H1 (cell line): ENCODE data around the gene TRAPPC5. TPM values are rescaled to one million over a fixed set of nuclear protein-coding genes. Genes with fewer than 3 reads are reported as not detected.

Source experiments
- CTCF ChIA-PET: fragments of 300-600 bp; sonication (Branson Sonifier 250); formaldehyde crosslinking; loops from one replicate; lab custom pipeline; 2021; ENCODE audit not compliant: partially characterized antibody; lab: Charles Lee
- POLR2A ChIA-PET: fragments of 300-600 bp; sonication (Branson Sonifier 250); formaldehyde crosslinking; loops from one replicate; lab custom pipeline; 2021; ENCODE audit warnings: inconsistent platforms; ENCODE audit not compliant: partially characterized antibody; lab: Charles Lee
- DNase-seq, 2 experiments: peaks; one replicate each; pipeline versions ENCODE4 v3.0.0 to v3.0.0-alpha.2; 2010 to 2022; ENCODE audit warnings: low spot score in 2 of 2, low read depth in 1 of 2, mixed read lengths in 1 of 2
- FAIRE-seq: peaks from 2 replicates; lab custom pipeline; 2011; peaks lifted over from hg19 to GRCh38; lab: Jason Lieb, UNC
- H2AFZ ChIP-seq: 2 replicates; pipeline ENCODE4 v1.8.1; 2012; ENCODE audit warnings: low read length, inconsistent platforms
- H2AK5ac ChIP-seq: 2 replicates; pipeline ENCODE4 v1.6.1; 2013; ENCODE audit warnings: low read depth, low read length
- H2BK120ac ChIP-seq: replicated peaks from 2 replicates; pipeline ENCODE3; 2013; ENCODE audit warnings: low read depth, low read length, inconsistent platforms
- H2BK12ac ChIP-seq: 2 replicates; pipeline ENCODE4 v1.6.1; 2013; ENCODE audit warnings: low read depth, low read length
- H2BK15ac ChIP-seq: 2 replicates; pipeline ENCODE4 v1.6.1; 2013; ENCODE audit warnings: low read length
- H2BK20ac ChIP-seq: 2 replicates; pipeline ENCODE4 v1.6.1; 2013; ENCODE audit warnings: low read length
- H2BK5ac ChIP-seq: 2 replicates; pipeline ENCODE4 v1.6.1; 2013; ENCODE audit warnings: low read depth, low read length
- H3K14ac ChIP-seq: 2 replicates; pipeline ENCODE4 v1.6.1; 2013; ENCODE audit warnings: inconsistent platforms; ENCODE audit not compliant: insufficient read length
- H3K18ac ChIP-seq: 2 replicates; pipeline ENCODE4 v1.6.1; 2013; ENCODE audit warnings: low read length; ENCODE audit errors: extremely low read depth
- H3K23ac ChIP-seq: 2 replicates; pipeline ENCODE4 v1.6.1; 2013; ENCODE audit warnings: inconsistent platforms; ENCODE audit not compliant: insufficient read length
- H3K23me2 ChIP-seq: 2 replicates; pipeline ENCODE4 v1.6.1; 2013; ENCODE audit warnings: low read depth, low read length
- H3K27ac ChIP-seq: 2 replicates; pipeline ENCODE4 v1.6.1; 2011; ENCODE audit warnings: low read depth, low read length, inconsistent platforms
- H3K27me3 ChIP-seq, 4 experiments: replicated peaks in 1 of 4; 1 replicate in 1 of 4; 2 replicates in 3 of 4; pipeline versions ENCODE4 v1.6.1 to v1.8.1; 2011 to 2013; ENCODE audit warnings: low read length in 3 of 4, mild to moderate bottlenecking in 3 of 4, inconsistent platforms in 2 of 4, mixed read lengths in 2 of 4, moderate library complexity in 1 of 4; ENCODE audit not compliant: control insufficient read depth in 3 of 4, insufficient read depth in 3 of 4; ENCODE audit errors: extremely low read depth in 1 of 4
- H3K36me3 ChIP-seq, 4 experiments: 2 replicates each; pipeline versions ENCODE4 v1.6.1 to v1.8.1; 2011 to 2013; ENCODE audit warnings: mild to moderate bottlenecking in 4 of 4, low read length in 3 of 4, moderate library complexity in 2 of 4, control low read depth in 1 of 4, inconsistent platforms in 1 of 4; ENCODE audit not compliant: insufficient read depth in 4 of 4, control insufficient read depth in 2 of 4
- H3K4ac ChIP-seq: replicated peaks from 2 replicates; pipeline ENCODE3; 2013; ENCODE audit warnings: low read length, low read depth, mixed read lengths, inconsistent platforms; ENCODE audit not compliant: insufficient read length
- H3K4me1 ChIP-seq, 4 experiments: replicated peaks in 1 of 4; 1 replicate in 1 of 4; 2 replicates in 3 of 4; pipeline versions ENCODE4 v1.6.1 to v1.8.1; 2011 to 2013; ENCODE audit warnings: low read length in 3 of 4, inconsistent platforms in 2 of 4, mixed read lengths in 1 of 4; ENCODE audit not compliant: insufficient read depth in 4 of 4, control insufficient read depth in 3 of 4
- H3K4me2 ChIP-seq, 2 experiments: 2 replicates each; pipeline versions ENCODE4 v1.6.1 to v1.8.1; 2011 to 2013; ENCODE audit warnings: low read depth in 2 of 2, low read length in 2 of 2, control low read depth in 1 of 2, inconsistent platforms in 1 of 2, mild to moderate bottlenecking in 1 of 2; ENCODE audit not compliant: insufficient read depth in 1 of 2
- H3K4me3 ChIP-seq, 4 experiments: fragments of 200-600, 300-600 bp in 1 of 4; sonication (generic), shearing (Covaris generic), sonication (Bioruptor Twin) in 1 of 4; 2 replicates each; pipeline versions ENCODE4 v1.5.1 to v1.8.1; 2011 to 2016; ENCODE audit warnings: low read length in 4 of 4, low read depth in 3 of 4, control low read depth in 2 of 4, inconsistent platforms in 2 of 4, mild to moderate bottlenecking in 2 of 4, mixed read lengths in 1 of 4, moderate library complexity in 1 of 4; ENCODE audit not compliant: insufficient read depth in 2 of 4; ENCODE audit errors: extremely low read depth in 1 of 4
- H3K56ac ChIP-seq: replicated peaks from 2 replicates; pipeline ENCODE3; 2013; ENCODE audit warnings: low read depth, mild to moderate bottlenecking, mixed read lengths, low read length, inconsistent platforms; ENCODE audit not compliant: insufficient read length
- H3K79me1 ChIP-seq: 2 replicates; pipeline ENCODE4 v1.6.1; 2013; ENCODE audit warnings: low read depth, low read length, control low read depth
- H3K79me2 ChIP-seq, 2 experiments: 2 replicates each; pipeline versions ENCODE4 v1.6.1 to v1.8.1; 2012 to 2013; ENCODE audit warnings: low read length in 2 of 2, mild to moderate bottlenecking in 2 of 2, inconsistent platforms in 1 of 2; ENCODE audit not compliant: insufficient read depth in 2 of 2, control insufficient read depth in 1 of 2
- H3K9ac ChIP-seq, 4 experiments: replicated peaks in 1 of 4; 1 replicate in 1 of 4; 2 replicates in 3 of 4; pipeline versions ENCODE4 v1.6.1 to v1.8.1; 2011 to 2013; ENCODE audit warnings: low read depth in 3 of 4, low read length in 3 of 4, control low read depth in 2 of 4, mild to moderate bottlenecking in 2 of 4, moderate library complexity in 2 of 4, inconsistent platforms in 1 of 4; ENCODE audit errors: extremely low read depth in 1 of 4
- H3K9me3 ChIP-seq, 2 experiments: 2 replicates each; pipeline versions ENCODE4 v1.6.1 to v1.8.1; 2012 to 2013; ENCODE audit warnings: mild to moderate bottlenecking in 2 of 2, moderate library complexity in 2 of 2, control low read depth in 1 of 2, inconsistent platforms in 1 of 2, low read depth in 1 of 2, low read length in 1 of 2, mixed read lengths in 1 of 2; ENCODE audit not compliant: insufficient read depth in 2 of 2
- H4K20me1 ChIP-seq, 2 experiments: replicated peaks in 1 of 2; 2 replicates each; pipeline versions ENCODE3 to v1.8.1; 2011 to 2013; ENCODE audit warnings: inconsistent platforms in 2 of 2, low read length in 2 of 2, mild to moderate bottlenecking in 1 of 2; ENCODE audit not compliant: insufficient read depth in 2 of 2, control insufficient read depth in 1 of 2
- H4K5ac ChIP-seq: 2 replicates; pipeline ENCODE4 v1.6.1; 2013; ENCODE audit warnings: low read length, low read depth, mixed read lengths, inconsistent platforms; ENCODE audit not compliant: insufficient read length
- H4K8ac ChIP-seq: 2 replicates; pipeline ENCODE4 v1.8.0; 2013; ENCODE audit warnings: mild to moderate bottlenecking, moderate library complexity, low read length, inconsistent platforms; ENCODE audit not compliant: insufficient read depth; ENCODE audit errors: extremely low read depth
- H4K91ac ChIP-seq: replicated peaks from 2 replicates; pipeline ENCODE3; 2013; ENCODE audit warnings: low read length, mixed read lengths, inconsistent platforms; ENCODE audit not compliant: insufficient read length
- CEBPB ChIP-seq: IDR thresholded peaks from 2 replicates; pipeline ENCODE4 v1.6.1; 2012; ENCODE audit warnings: low read depth, low read length
- GABPA ChIP-seq: IDR thresholded peaks from 2 replicates; pipeline ENCODE4 v1.6.1; 2011; ENCODE audit warnings: mild to moderate bottlenecking, low read length, moderate library complexity, borderline replicate concordance; ENCODE audit not compliant: insufficient read depth
- HDAC6 ChIP-seq: IDR thresholded peaks from one replicate; pipeline ENCODE4 v1.7.1; 2012; ENCODE audit warnings: low read depth, mild to moderate bottlenecking, inconsistent platforms, low read length, moderate library complexity
- KDM4A ChIP-seq: IDR thresholded peaks from one replicate; pipeline ENCODE4 v1.7.1; 2012; ENCODE audit warnings: low read depth, mild to moderate bottlenecking, moderate library complexity, low read length, inconsistent platforms; ENCODE audit not compliant: severe bottlenecking
- NRF1 ChIP-seq: IDR thresholded peaks from 2 replicates; pipeline ENCODE4 v1.6.1; 2011; ENCODE audit warnings: mild to moderate bottlenecking, low read depth, low read length, improper control_type of control experiment
- PHF8 ChIP-seq: fragments of 200-600 bp; sonication (generic); conservative IDR thresholded peaks from 2 replicates; pipeline ENCODE4 v1.7.1; 2012; ENCODE audit warnings: low read depth, mild to moderate bottlenecking, inconsistent platforms, low read length, moderate library complexity
- POLR2AphosphoS5 ChIP-seq: IDR thresholded peaks from 2 replicates; pipeline ENCODE4 v1.6.1; 2011; ENCODE audit warnings: low read depth, low read length
- SIX5 ChIP-seq: IDR thresholded peaks from 2 replicates; pipeline ENCODE4 v1.6.1; 2011; ENCODE audit warnings: mild to moderate bottlenecking, low read depth, low read length
- TBP ChIP-seq: IDR thresholded peaks from 2 replicates; pipeline ENCODE4 v1.6.1; 2011; ENCODE audit warnings: low read depth, low read length, improper control_type of control experiment
- TCF12 ChIP-seq: IDR thresholded peaks from 2 replicates; pipeline ENCODE4 v1.6.1; 2011; ENCODE audit warnings: low read depth, mild to moderate bottlenecking, low read length
- ZNF274 ChIP-seq: IDR thresholded peaks from 2 replicates; pipeline ENCODE4 v1.7.0; 2012; ENCODE audit warnings: low read length, borderline replicate concordance; ENCODE audit errors: extremely low read depth
- WGBS, 2 experiments: shearing (Covaris generic) in 1 of 2; methylation state at CpG; one replicate each; pipeline versions ENCODE4 v1.1.6 to v1.1.7; 2013 to 2015; ENCODE audit warnings: low lambda C conversion rate in 2 of 2, mixed read lengths in 2 of 2, inconsistent platforms in 1 of 2, low coverage in 1 of 2, missing lambda C conversion rate in 1 of 2; ENCODE audit not compliant: insufficient replicate concordance in 2 of 2, insufficient coverage in 1 of 2, insufficient read length in 1 of 2; ENCODE audit errors: extremely low coverage in 1 of 2, missing lambda C conversion rate in 1 of 2; 5-methylcytosine and 5-hydroxymethylcytosine counted together
- polyA plus RNA-seq, 7 experiments: library from polyadenylated mRNA; depleted of rRNA in 3 of 7; stranded (reverse) in 5 of 7; unstranded in 2 of 7; fragments of >200 nt in 5 of 7; fragments of 200-250 nt in 2 of 7; gene quantifications; 1 replicate in 5 of 7; 2 replicates in 1 of 7; 4 replicates in 1 of 7; pipeline versions ENCODE4 v1.2.1 to v1.2.3, GENCODE V29; 2011 to 2013; ENCODE audit warnings: missing spikeins in 2 of 7, mixed read lengths in 2 of 7
- total RNA-seq: library from RNA; stranded (reverse); fragmentation: NEBNext Ultra II Directional; extraction: Animal tissue kit (Norgen Biotek cat#: 25700); gene quantifications from 2 replicates; pipeline ENCODE4 v1.2.1, GENCODE V29; 2021

Gene TRAPPC5
- total and polyA plus RNA-seq, 2 of the 8 experiments (the other 6 are each of a cell fraction or from before 2014, with no cell fraction given): 109 to 120 TPM

DNA sequence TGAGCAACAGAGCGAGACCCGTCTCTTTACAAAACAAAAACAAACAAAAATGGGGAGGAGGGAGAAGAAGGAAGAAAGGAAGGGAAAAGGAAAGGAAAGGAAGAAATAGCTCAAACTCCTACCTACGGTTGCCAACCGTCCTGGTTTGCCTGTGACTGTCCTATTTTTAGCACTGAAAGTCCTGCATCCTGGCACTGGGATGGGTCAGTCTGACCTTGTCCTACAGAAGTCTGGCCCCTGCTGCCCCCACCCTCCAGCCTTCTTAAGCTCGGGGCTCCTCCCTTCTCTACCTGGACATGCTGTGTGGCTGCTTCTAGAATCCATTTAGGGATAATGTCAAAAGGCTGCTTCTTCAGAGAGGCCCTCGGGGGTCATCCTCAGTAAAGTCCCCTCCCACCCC lies 45.0 kb upstream of the TRAPPC5 start:
- no peaks in the 10 kb centered on the region; a peak in 1 of 4 replicates for H3K9me3 ChIP-seq
- H3K27me3 ChIP-seq: peaks cover 3 to 19% (median 16%) of the 10 kb centered on the region in 4 experiments
- H3K18ac ChIP-seq: no peak overlapping the region
- no peak overlapping the region for H4K91ac ChIP-seq
- peaks cover 3% of the 10 kb centered on the region in 2 experiments; a peak in 3 of 4 replicates for H3K79me2 ChIP-seq
- no peak overlapping the region; a peak in 1 of 4 replicates for H3K4me2 ChIP-seq
- peaks cover 0 to 6% (median 0%) of the 10 kb centered on the region in 4 experiments; a peak in 3 of 8 replicates for H3K36me3 ChIP-seq
- H2BK12ac ChIP-seq: no peak overlapping the region
- H2BK20ac ChIP-seq: no peak overlapping the region
- H2BK120ac ChIP-seq: no peak overlapping the region
- H3K9ac ChIP-seq: no peak overlapping the region
- H3K79me1 ChIP-seq: peaks cover 2% of the 10 kb centered on the region
- no peak overlapping the region for H3K4me3 ChIP-seq
- no peak overlapping the region for H2AFZ ChIP-seq
- 0 out of 2 replicates have a peak overlapping the region, but pooled peaks have one; percentile 11 for H2AK5ac ChIP-seq
- POLR2A ChIA-PET: interaction anchor here (0.8 to 5.7 kb wide), 3 partner anchors 12 to 58 kb away, joined by 3 to 34 read pairs (median 3); no protein-coding TSS in a partner anchor
- no peak overlapping the region for H2BK15ac ChIP-seq
- FAIRE-seq (no peak), DNase-seq (no peak)
- peaks cover 3 to 14% of the 10 kb centered on the region in 2 experiments for H4K20me1 ChIP-seq
- H3K14ac ChIP-seq: no peak overlapping the region
- no peak overlapping the region for H3K4ac ChIP-seq
- CTCF ChIA-PET: interaction anchor here (1.0 to 1.7 kb wide), 5 partner anchors 39 to 164 kb away, joined by 3 to 7 read pairs (median 5); partner anchors contain the start of gene TRAPPC5
- H3K56ac ChIP-seq: no peak overlapping the region
- 80% methylated on average over 6 of the region's 6 CpGs; no CpG with 5 or more reads in 1 of the 2 experiments for WGBS, 2 experiments
- H4K5ac ChIP-seq: no peak overlapping the region
- peaks cover 5% of the 10 kb centered on the region; the same call in 1 of the 2 replicates for H3K23me2 ChIP-seq
- H3K4me1 ChIP-seq: peaks cover 0 to 6% (median under 1%) of the 10 kb centered on the region in 4 experiments; a peak in 3 of 7 replicates
- no peak overlapping the region for H4K8ac ChIP-seq
- no peak overlapping the region for H3K23ac ChIP-seq
- H2BK5ac ChIP-seq: no peak overlapping the region
- H3K27ac ChIP-seq: no peak overlapping the region
- no peak for TF ChIP-seq HDAC6
- TF ChIP-seq PHF8: no peak
- no peak for TF ChIP-seq GABPA
- TF ChIP-seq TBP: no peak
- no peak for TF ChIP-seq TCF12
- TF ChIP-seq SIX5: no peak
- TF ChIP-seq CEBPB: no peak
- no peak for TF ChIP-seq ZNF274
- no peak for TF ChIP-seq NRF1
- TF ChIP-seq POLR2AphosphoS5: no peak
- TF ChIP-seq KDM4A: no peak
